OCI-LY3 (cell line): ENCODE measurements around the gene ZNF419.

Experiments
- H2AFZ ChIP-seq: fragments of 200-600, 300-600 bp; shearing (Covaris generic); 2 replicates; pipeline ENCODE4 v1.6.0; 2014; ENCODE audit warnings: antibody characterized with exemption, low read depth, low read length
- H3K27ac ChIP-seq: fragments of 200-600, 300-600 bp; sonication (generic); 2 replicates; pipeline ENCODE4 v1.5.1; 2014; ENCODE audit warnings: mild to moderate bottlenecking, low read length, moderate library complexity, mixed read lengths
- H3K27me3 ChIP-seq: fragments of 200-600, 300-600 bp; sonication (generic); 2 replicates; pipeline ENCODE4 v1.6.1; 2014; ENCODE audit warnings: low read depth, low read length, mixed read lengths
- H3K36me3 ChIP-seq: fragments of 200-600, 300-600 bp; sonication (generic); replicated peaks from 2 replicates; pipeline ENCODE3; 2014; ENCODE audit warnings: low read depth, low read length, mixed read lengths
- H3K4me1 ChIP-seq: fragments of 300-600, 200-600 bp; sonication (generic); 2 replicates; pipeline ENCODE4 v1.6.1; 2014; ENCODE audit warnings: low read length, mixed read lengths
- H3K4me2 ChIP-seq: fragments of 200-600, 300-600 bp; sonication (generic); 2 replicates; pipeline ENCODE4 v1.6.1; 2014; ENCODE audit warnings: low read length, mixed read lengths
- H3K4me3 ChIP-seq: fragments of 300-600, 200-600 bp; sonication (generic); 2 replicates; pipeline ENCODE4 v1.5.1; 2014; ENCODE audit warnings: antibody characterized with exemption, mild to moderate bottlenecking, low read length, moderate library complexity
- H3K79me2 ChIP-seq: fragments of 300-600, 200-600 bp; shearing (Covaris generic); 2 replicates; pipeline ENCODE4 v1.6.1; 2014; ENCODE audit warnings: mild to moderate bottlenecking, low read length, mixed read lengths
- H3K9ac ChIP-seq: fragments of 300-600, 200-600 bp; shearing (Covaris generic); 2 replicates; pipeline ENCODE4 v1.6.0; 2014; ENCODE audit warnings: mild to moderate bottlenecking, low read length, moderate library complexity
- H3K9me3 ChIP-seq: fragments of 200-600, 300-600 bp; shearing (Covaris generic); 2 replicates; pipeline ENCODE4 v1.6.1; 2014; ENCODE audit warnings: low read length, mixed read lengths; ENCODE audit not compliant: insufficient read depth
- H4K20me1 ChIP-seq: fragments of 200-600, 300-600 bp; sonication (generic); 2 replicates; pipeline ENCODE4 v1.6.1; 2016; ENCODE audit warnings: low read length, mixed read lengths; ENCODE audit not compliant: insufficient read depth
- EZH2phosphoT487 ChIP-seq: fragments of 200-600 bp; shearing (Covaris generic); IDR thresholded peaks from 2 replicates; pipeline ENCODE4 v1.6.1; 2018; ENCODE audit warnings: antibody characterized with exemption, mixed run types, low read depth
- TF ChIP-seq, protein P1 (sequence below): fragments of 200-600, 300-600 bp; sonication (generic); IDR thresholded peaks from 2 replicates; pipeline ENCODE4 v1.5.1; 2014; ENCODE audit warnings: antibody characterized with exemption, low read length, low read depth

The ZNF419 gene

DNA sequence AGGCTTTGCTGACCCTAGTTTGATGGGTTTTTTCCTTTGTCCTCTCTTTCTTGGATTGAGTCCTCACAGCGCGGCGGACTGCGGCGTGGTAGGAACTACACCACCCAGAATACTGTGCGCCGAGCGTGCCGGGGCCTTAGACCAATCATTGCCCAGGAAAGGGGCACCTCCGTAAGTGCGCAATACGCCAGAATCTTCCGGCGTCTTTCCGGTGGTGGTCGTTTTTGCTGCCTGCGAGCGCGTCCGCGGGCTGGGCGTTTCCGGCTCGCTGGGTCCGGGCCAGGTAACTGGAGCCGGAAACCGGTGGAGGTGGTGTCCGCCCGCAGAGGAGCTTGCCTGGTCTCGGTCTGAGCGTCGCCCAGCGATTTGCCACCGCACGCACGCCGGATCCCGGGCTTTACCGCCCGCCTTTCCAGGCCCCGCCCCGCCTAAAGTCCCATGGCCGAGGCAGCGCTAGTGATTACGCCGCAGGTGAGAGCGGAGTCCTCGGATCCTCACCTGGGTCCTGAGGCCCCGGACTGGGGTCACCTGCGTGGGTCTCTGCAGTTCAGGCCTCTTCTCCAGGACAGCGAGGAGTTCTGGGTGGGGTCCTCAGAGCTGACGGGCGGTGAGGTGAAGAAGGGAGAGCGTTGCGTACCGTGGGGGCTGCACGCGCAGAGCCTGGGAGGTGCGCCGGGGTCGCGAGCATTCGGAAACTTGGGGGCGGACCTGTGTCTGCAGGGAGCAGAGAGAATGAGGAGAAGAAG, 39.8 kb downstream of the ZNF419 start, which contains the start of gene ZNF549:
TSS of gene ZNF549 (plus strand) at position 221 of the 746 bp plus-strand sequence. CDS start at position 439, 218 bp downstream.
- Histone ChIP-seq H3K79me2 (peaks cover 32% of the 10 kb centered on the region), H3K9me3 (peaks cover 5% of the 10 kb centered on the region; the same call in 1 of the 2 replicates), H4K20me1 (no peaks in the 10 kb centered on the region), H3K27me3 (no peaks in the 10 kb centered on the region), H3K4me3 (peak within 1 kb of the TSS; percentile 87), H3K27ac (peak within 1 kb of the TSS; percentile 36), H3K36me3 (peaks cover 28% of the 10 kb centered on the region), H3K4me2 (peak within 1 kb of the TSS; percentile 98), H3K4me1 (peaks cover 8% of the 10 kb centered on the region), H3K9ac (peak within 1 kb of the TSS; percentile 79), H2AFZ (peak within 1 kb of the TSS; percentile 95)
- TF ChIP-seq, protein P1, sequence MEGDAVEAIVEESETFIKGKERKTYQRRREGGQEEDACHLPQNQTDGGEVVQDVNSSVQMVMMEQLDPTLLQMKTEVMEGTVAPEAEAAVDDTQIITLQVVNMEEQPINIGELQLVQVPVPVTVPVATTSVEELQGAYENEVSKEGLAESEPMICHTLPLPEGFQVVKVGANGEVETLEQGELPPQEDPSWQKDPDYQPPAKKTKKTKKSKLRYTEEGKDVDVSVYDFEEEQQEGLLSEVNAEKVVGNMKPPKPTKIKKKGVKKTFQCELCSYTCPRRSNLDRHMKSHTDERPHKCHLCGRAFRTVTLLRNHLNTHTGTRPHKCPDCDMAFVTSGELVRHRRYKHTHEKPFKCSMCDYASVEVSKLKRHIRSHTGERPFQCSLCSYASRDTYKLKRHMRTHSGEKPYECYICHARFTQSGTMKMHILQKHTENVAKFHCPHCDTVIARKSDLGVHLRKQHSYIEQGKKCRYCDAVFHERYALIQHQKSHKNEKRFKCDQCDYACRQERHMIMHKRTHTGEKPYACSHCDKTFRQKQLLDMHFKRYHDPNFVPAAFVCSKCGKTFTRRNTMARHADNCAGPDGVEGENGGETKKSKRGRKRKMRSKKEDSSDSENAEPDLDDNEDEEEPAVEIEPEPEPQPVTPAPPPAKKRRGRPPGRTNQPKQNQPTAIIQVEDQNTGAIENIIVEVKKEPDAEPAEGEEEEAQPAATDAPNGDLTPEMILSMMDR = no peak
- no peak for TF ChIP-seq EZH2phosphoT487

DNA sequence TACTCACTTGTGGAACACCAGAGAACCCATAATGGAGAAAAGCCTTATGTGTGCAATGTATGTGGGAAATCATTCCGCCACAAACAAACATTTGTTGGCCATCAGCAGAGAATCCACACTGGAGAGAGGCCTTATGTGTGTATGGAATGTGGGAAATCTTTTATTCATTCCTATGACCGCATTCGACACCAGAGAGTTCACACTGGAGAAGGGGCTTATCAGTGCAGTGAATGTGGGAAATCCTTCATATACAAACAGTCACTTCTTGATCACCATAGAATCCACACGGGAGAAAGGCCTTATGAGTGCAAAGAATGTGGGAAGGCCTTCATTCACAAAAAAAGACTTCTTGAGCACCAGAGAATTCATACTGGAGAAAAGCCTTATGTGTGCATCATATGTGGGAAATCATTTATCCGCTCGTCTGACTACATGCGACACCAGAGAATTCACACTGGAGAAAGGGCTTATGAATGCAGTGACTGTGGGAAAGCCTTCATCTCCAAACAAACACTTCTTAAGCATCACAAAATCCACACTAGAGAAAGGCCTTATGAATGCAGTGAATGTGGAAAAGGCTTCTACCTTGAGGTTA, 50.5 kb downstream of the ZNF419 start:
- Histone ChIP-seq H3K27me3 (no peaks in the 10 kb centered on the region), H4K20me1 (no peaks in the 10 kb centered on the region), H3K4me3 (no peak overlapping the region), H3K4me2 (no peak overlapping the region), H3K36me3 (peaks cover 99% of the 10 kb centered on the region), H2AFZ (no peak overlapping the region), H3K9me3 (peaks cover 51% of the 10 kb centered on the region), H3K27ac (no peak overlapping the region), H3K9ac (no peak overlapping the region), H3K4me1 (no peaks in the 10 kb centered on the region), H3K79me2 (peaks cover 4% of the 10 kb centered on the region; the same call in 1 of the 2 replicates)
- TF ChIP-seq, protein P1 = no peak
- TF ChIP-seq EZH2phosphoT487 = no peak
